SK-N-SH treated with all-trans-retinoic acid at 6 μM for 48 hours (cell line): ENCODE data around the gene PSMB8.

ENCODE experiments used
- ARNTL ChIP-seq: fragments of 450-650 bp; formaldehyde crosslinking; IDR thresholded peaks from 2 replicates; pipeline ENCODE4 v1.5.0; 2020; ENCODE audit warnings: low read depth, mild to moderate bottlenecking, moderate library complexity, borderline replicate concordance
- BACH2 ChIP-seq: fragments of 250-450 bp; sonication (Bioruptor Pico); IDR thresholded peaks from 2 replicates; pipeline ENCODE4 v1.9.0; 2021; ENCODE audit warnings: mild to moderate bottlenecking, borderline replicate concordance
- CSRNP3 ChIP-seq: fragments of 250-450 bp; sonication (Bioruptor Pico); IDR thresholded peaks from 2 replicates; pipeline ENCODE4 v1.5.1; 2021; ENCODE audit warnings: mild to moderate bottlenecking, moderate library complexity
- PATZ1 ChIP-seq: fragments of 250-450 bp; sonication (Bioruptor Pico); IDR thresholded peaks from 2 replicates; pipeline ENCODE4 v1.8.0; 2020; ENCODE audit warnings: mild to moderate bottlenecking, moderate library complexity, borderline replicate concordance
- SNAI2 ChIP-seq: fragments of 250-450 bp; sonication (Bioruptor Pico); IDR thresholded peaks from 2 replicates; pipeline ENCODE4 v1.5.0; 2020; ENCODE audit warnings: mild to moderate bottlenecking, moderate library complexity
- TCF4 ChIP-seq: fragments of 250-450 bp; sonication (Bioruptor Pico); IDR thresholded peaks from 2 replicates; pipeline ENCODE4 v1.8.0; 2021; ENCODE audit warnings: mild to moderate bottlenecking, moderate library complexity, borderline replicate concordance
- TOX ChIP-seq: fragments of 250-450 bp; sonication (Bioruptor Pico); IDR thresholded peaks from 2 replicates; pipeline ENCODE4 v1.8.0; 2021; ENCODE audit warnings: mild to moderate bottlenecking, moderate library complexity, borderline replicate concordance
- TSHZ2 ChIP-seq: fragments of 250-450 bp; sonication (Bioruptor Pico); IDR thresholded peaks from 2 replicates; pipeline ENCODE4 v1.5.0; 2020; ENCODE audit warnings: mild to moderate bottlenecking, moderate library complexity
- ZFP30 ChIP-seq: fragments of 450-650 bp; formaldehyde crosslinking; IDR thresholded peaks from 2 replicates; pipeline ENCODE4 v1.5.0; 2022; ENCODE audit warnings: mild to moderate bottlenecking, moderate library complexity
- ZNF70 ChIP-seq: fragments of 450-650 bp; formaldehyde crosslinking; IDR thresholded peaks from 2 replicates; pipeline ENCODE4 v1.5.0; 2020; ENCODE audit warnings: mild to moderate bottlenecking, moderate library complexity
- TF ChIP-seq, protein P1 (sequence below): fragments of 250-450 bp; sonication (Bioruptor Pico); IDR thresholded peaks from 2 replicates; pipeline ENCODE4 v1.8.0; 2021; ENCODE audit warnings: low read depth, mild to moderate bottlenecking, moderate library complexity, borderline replicate concordance
- TF ChIP-seq, protein P2 (sequence below): fragments of 250-450 bp; sonication (Bioruptor Pico); IDR thresholded peaks from 2 replicates; pipeline ENCODE4 v1.5.1; 2020; ENCODE audit warnings: low read depth, mild to moderate bottlenecking, moderate library complexity

DNA sequence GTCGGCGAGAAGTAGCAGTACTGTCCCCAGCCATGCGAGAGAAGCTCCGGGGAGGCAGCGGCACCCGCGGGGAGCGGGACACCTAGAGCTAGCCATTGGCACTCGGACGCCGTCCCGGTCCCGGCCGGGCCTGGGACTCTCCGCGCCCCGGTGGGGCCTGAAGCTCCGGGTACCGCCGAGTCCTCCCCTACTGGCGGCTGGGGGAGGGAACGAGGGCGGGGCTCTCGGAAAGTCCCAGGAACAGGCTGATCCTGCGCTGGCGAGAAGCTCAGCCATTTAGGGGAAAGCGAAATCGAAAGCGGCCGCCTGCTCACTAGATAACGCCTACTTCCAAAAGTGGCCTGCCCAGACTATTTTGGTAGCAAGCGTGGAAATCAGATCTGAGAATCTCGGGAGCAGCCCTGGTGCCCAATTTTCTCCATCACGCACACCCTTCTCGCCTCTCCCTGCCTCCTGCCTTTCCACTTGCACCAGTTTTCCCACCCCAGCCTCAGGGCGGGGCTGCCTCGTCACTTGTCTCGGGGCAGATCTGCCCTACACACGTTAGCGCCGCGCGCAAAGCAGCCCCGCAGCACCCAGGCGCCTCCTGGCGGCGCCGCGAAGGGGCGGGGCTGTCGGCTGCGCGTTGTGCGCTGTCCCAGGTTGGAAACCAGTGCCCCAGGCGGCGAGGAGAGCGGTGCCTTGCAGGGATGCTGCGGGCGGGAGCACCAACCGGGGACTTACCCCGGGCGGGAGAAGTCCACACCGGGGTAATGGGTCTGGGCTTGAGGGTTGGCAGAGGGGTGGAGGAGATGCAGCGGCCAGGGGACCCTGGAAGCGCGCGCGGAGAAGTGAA lies 9.9 kb upstream of the PSMB8 start, which contains the start of the genes PSMB9 and TAP1:
- TF ChIP-seq ARNTL (CRISPR knock-in tag) (no peak), CSRNP3 (no peak), TOX (CRISPR knock-in tag) (no peak), TSHZ2 (CRISPR knock-in tag) (no peak), SNAI2 (CRISPR knock-in tag) (no peak), TCF4 (CRISPR knock-in tag) (no peak), ZNF70 (CRISPR knock-in tag) (no peak), PATZ1 (CRISPR knock-in tag) (no peak), BACH2 (CRISPR knock-in tag) (no peak), ZFP30 (CRISPR knock-in tag) (no peak)
- TF ChIP-seq, protein P1, sequence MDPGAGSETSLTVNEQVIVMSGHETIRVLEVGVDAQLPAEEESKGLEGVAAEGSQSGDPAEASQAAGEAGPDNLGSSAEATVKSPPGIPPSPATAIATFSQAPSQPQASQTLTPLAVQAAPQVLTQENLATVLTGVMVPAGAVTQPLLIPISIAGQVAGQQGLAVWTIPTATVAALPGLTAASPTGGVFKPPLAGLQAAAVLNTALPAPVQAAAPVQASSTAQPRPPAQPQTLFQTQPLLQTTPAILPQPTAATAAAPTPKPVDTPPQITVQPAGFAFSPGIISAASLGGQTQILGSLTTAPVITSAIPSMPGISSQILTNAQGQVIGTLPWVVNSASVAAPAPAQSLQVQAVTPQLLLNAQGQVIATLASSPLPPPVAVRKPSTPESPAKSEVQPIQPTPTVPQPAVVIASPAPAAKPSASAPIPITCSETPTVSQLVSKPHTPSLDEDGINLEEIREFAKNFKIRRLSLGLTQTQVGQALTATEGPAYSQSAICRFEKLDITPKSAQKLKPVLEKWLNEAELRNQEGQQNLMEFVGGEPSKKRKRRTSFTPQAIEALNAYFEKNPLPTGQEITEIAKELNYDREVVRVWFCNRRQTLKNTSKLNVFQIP = no peak
- TF ChIP-seq, protein P2, sequence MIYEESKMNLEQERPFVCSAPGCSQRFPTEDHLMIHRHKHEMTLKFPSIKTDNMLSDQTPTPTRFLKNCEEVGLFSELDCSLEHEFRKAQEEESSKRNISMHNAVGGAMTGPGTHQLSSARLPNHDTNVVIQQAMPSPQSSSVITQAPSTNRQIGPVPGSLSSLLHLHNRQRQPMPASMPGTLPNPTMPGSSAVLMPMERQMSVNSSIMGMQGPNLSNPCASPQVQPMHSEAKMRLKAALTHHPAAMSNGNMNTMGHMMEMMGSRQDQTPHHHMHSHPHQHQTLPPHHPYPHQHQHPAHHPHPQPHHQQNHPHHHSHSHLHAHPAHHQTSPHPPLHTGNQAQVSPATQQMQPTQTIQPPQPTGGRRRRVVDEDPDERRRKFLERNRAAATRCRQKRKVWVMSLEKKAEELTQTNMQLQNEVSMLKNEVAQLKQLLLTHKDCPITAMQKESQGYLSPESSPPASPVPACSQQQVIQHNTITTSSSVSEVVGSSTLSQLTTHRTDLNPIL (CRISPR knock-in tag) = no peak
